Measurements from ENCODE around the gene LPA. TPM values are rescaled to one million over a fixed set of nuclear protein-coding genes. Genes with fewer than 3 reads are reported as not detected.

The LPA gene
- total RNA-seq, 1 experiment from 2014 or later = 0.13 TPM

GRCh38 chr6:160662842-160663241 is 1.2 kb downstream of the LPA start:
- no peak overlapping the region for H2AFZ ChIP-seq (ENCODE audit: low read length)
- no peak overlapping the region for H3K18ac ChIP-seq (ENCODE audit: insufficient read length, low read depth, low read length)
- H3K4me3 Mint-ChIP-seq = no peak overlapping the region
- H2BK120ac ChIP-seq (ENCODE audit: low read depth, low read length, poor library complexity, severe bottlenecking) = no peak overlapping the region
- peaks cover 12% of the 10 kb centered on the region in 2 experiments for H3K4me1 Mint-ChIP-seq
- H3K4me2 ChIP-seq (ENCODE audit: insufficient read depth, insufficient read length, low read length) = no peak overlapping the region
- no peak overlapping the region for H3K56ac ChIP-seq (ENCODE audit: insufficient read length, low read depth, low read length)
- no peak overlapping the region for H3K14ac ChIP-seq (ENCODE audit: insufficient read depth, low read length)
- no peaks in the 10 kb centered on the region for H3K9me3 ChIP-seq (ENCODE audit: control insufficient read depth, low read depth, low read length)
- no peak overlapping the region for H2BK12ac ChIP-seq (ENCODE audit: insufficient read length, low read depth, low read length)
- TF ChIP-seq CTCF (conservative IDR thresholded peaks at IDR 0.05) = no peak
- no peak overlapping the region for H3T11ph ChIP-seq (ENCODE audit: low read length)
- H3K27me3 ChIP-seq (ENCODE audit: insufficient read depth, low read length) = no peaks in the 10 kb centered on the region
- no peaks in the 10 kb centered on the region for H3K36me3 Mint-ChIP-seq (ENCODE audit: insufficient read depth in 1 of 3, low read depth in 3 of 3)
- H2BK15ac ChIP-seq (ENCODE audit: low read depth, low read length) = no peak overlapping the region
- H3K27ac ChIP-seq (ENCODE audit: insufficient read length, low read depth, low read length) = no peak overlapping the region
- H3K27ac Mint-ChIP-seq = peak overlapping the region in 1 of 3 experiments; percentile 5; a peak in 1 of 7 replicates
- H3K27me3 Mint-ChIP-seq (ENCODE audit: low read depth) = peaks cover 13% of the 10 kb centered on the region
- H2BK20ac ChIP-seq (ENCODE audit: low read depth, low read length, poor library complexity, severe bottlenecking) = no peak overlapping the region
- no peak overlapping the region for H3K23ac ChIP-seq (ENCODE audit: insufficient read length, low read depth, low read length)
- H3K79me1 ChIP-seq (ENCODE audit: insufficient read depth, low read depth, low read length, poor library complexity, severe bottlenecking) = no peaks in the 10 kb centered on the region
- H3K4me1 ChIP-seq (ENCODE audit: insufficient read depth, low read length) = no peaks in the 10 kb centered on the region
- H3K9ac ChIP-seq (ENCODE audit: extremely low read depth, insufficient read length, low read length) = no peak overlapping the region
- no peaks in the 10 kb centered on the region for H3K23me2 ChIP-seq (ENCODE audit: insufficient read length, low read depth, low read length, poor library complexity, severe bottlenecking)
- peaks cover 7 to 12% of the 10 kb centered on the region in 2 experiments for H3K9me3 Mint-ChIP-seq
- no peak overlapping the region for H4K5ac ChIP-seq (ENCODE audit: insufficient read length, low read depth, low read length)
- H2BK5ac ChIP-seq (ENCODE audit: insufficient read length, low read length) = no peak overlapping the region
- no peak for DNase-seq
- no peak overlapping the region for H2AK5ac ChIP-seq (ENCODE audit: insufficient read length, low read length)
- no peaks in the 10 kb centered on the region for H3K79me2 ChIP-seq (ENCODE audit: insufficient read depth, low read length)
- no peak overlapping the region for H4K91ac ChIP-seq (ENCODE audit: insufficient read length, low read depth, low read length)
- H3K4ac ChIP-seq (ENCODE audit: low read depth, low read length) = no peak overlapping the region
- H4K8ac ChIP-seq (replicated peaks; ENCODE audit: insufficient read length, low read depth, low read length) = no peak overlapping the region
- WGBS (ENCODE audit: extremely low coverage, insufficient read length, low lambda C conversion rate) = no CpG with 5 or more reads among the region's 2 CpGs
- H4K20me1 ChIP-seq (ENCODE audit: control insufficient read depth, insufficient read depth, insufficient read length) = no peaks in the 10 kb centered on the region

All from H9 (cell line).